ENCODE results near the gene KRT25. TPM values are rescaled to one million over a fixed set of nuclear protein-coding genes. Genes with fewer than 3 reads are reported as not detected.
A peak's percentile ranks its signal among the peaks of the same experiment; 100 is the strongest.
"Not testable (repeated sequence)": the region's sequence is repeated elsewhere in the genome, so short reads cannot be mapped to it uniquely, and the experiment has no call there.

The KRT25 gene
- total RNA-seq, 1 experiment from 2014 or later: 0.28 TPM

DNA sequence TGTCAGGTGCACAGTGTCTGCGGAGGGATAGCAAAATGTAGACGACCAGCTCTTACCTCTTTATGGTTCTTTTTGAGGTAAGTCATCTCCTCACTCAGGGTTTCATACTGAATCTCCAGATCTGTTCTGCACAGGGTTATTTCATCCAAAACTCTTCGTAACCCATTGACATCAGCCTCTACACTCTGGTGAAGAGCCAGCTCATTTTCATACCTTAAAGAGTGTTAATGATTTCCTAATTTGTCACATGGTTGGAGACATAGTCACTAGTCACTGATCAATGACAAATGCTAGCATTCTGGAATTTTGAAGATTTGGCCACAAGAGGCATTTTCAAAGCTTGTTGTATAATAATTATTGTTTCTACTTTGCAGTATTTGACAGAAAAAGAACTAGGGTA lies 1.3 kb downstream of the KRT25 start:
- POLR2A ChIA-PET (ENCODE audit: low non-redundant PET): no interaction called here

DNA sequence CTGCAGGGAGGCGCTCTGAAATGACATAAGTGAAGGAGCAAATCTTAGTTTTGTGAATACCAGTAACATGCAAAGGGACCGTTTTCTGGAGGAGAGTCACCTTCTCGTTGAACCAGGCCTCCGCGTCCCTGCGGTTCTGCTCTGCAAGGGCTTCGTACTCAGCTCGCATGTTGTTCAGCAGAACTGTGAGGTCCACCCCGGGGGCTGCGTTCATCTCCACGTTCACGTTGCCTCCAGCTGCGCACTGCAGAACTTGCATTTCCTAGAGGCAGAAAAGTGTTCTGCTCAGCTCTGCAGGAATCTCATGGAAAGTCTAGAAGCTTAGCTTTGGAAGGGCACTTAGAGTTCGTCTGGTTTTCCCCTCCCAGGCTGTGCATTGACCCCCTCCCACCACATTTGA lies 4.1 kb downstream of the KRT25 start:
- no peak for DNase-seq (ENCODE audit: low spot score)
- peaks cover 13% of the 10 kb centered on the region for H3K4me1 ChIP-seq (ENCODE audit: insufficient read depth, low read length, poor library complexity, severe bottlenecking)
- no peak overlapping the region for H3K4me3 ChIP-seq (ENCODE audit: low read depth, low read length, poor library complexity, severe bottlenecking)
- H3K9me3 ChIP-seq (ENCODE audit: low read depth, low read length, poor library complexity, severe bottlenecking): no peaks in the 10 kb centered on the region
- peak overlapping the region; percentile 16 for H3K27ac ChIP-seq (ENCODE audit: low read depth, low read length, poor library complexity, severe bottlenecking)
- no peaks in the 10 kb centered on the region for H3K36me3 ChIP-seq (ENCODE audit: insufficient read depth, low read length, poor library complexity, severe bottlenecking)
- CTCF ChIA-PET: no interaction called here
- POLR2A ChIA-PET (ENCODE audit: low non-redundant PET): no interaction called here
- no peaks in the 10 kb centered on the region for H3K27me3 ChIP-seq (replicated peaks; ENCODE audit: insufficient read depth, low read depth, low read length, poor library complexity)
- intact Hi-C loops (cut with micrococcal nuclease; ENCODE audit: unreplicated experiment): no loop called here
- no peak for TF ChIP-seq EZH2 (IDR thresholded peaks at IDR 0.05; ENCODE audit: borderline replicate concordance, low read depth, low read length, poor library complexity, severe bottlenecking)
- TF ChIP-seq, protein P1, sequence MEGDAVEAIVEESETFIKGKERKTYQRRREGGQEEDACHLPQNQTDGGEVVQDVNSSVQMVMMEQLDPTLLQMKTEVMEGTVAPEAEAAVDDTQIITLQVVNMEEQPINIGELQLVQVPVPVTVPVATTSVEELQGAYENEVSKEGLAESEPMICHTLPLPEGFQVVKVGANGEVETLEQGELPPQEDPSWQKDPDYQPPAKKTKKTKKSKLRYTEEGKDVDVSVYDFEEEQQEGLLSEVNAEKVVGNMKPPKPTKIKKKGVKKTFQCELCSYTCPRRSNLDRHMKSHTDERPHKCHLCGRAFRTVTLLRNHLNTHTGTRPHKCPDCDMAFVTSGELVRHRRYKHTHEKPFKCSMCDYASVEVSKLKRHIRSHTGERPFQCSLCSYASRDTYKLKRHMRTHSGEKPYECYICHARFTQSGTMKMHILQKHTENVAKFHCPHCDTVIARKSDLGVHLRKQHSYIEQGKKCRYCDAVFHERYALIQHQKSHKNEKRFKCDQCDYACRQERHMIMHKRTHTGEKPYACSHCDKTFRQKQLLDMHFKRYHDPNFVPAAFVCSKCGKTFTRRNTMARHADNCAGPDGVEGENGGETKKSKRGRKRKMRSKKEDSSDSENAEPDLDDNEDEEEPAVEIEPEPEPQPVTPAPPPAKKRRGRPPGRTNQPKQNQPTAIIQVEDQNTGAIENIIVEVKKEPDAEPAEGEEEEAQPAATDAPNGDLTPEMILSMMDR (conservative IDR thresholded peaks at IDR 0.05; ENCODE audit: low read depth, low read length): no peak
- BruUV-seq (replicated peaks): no TSS peak

More for the DNA sequence above, 1.3 kb downstream of the KRT25 start:
- CTCF ChIA-PET: no interaction called here
- intact Hi-C loops (cut with micrococcal nuclease; ENCODE audit: unreplicated experiment): no loop called here
- Histone ChIP-seq H3K4me3 (ENCODE audit: low read depth, low read length, poor library complexity, severe bottlenecking) (no peak overlapping the region), H3K9me3 (ENCODE audit: low read depth, low read length, poor library complexity, severe bottlenecking) (no peaks in the 10 kb centered on the region), H3K4me1 (ENCODE audit: insufficient read depth, low read length, poor library complexity, severe bottlenecking) (peaks cover 13% of the 10 kb centered on the region), H3K27ac (ENCODE audit: low read depth, low read length, poor library complexity, severe bottlenecking) (no peak overlapping the region), H3K36me3 (ENCODE audit: insufficient read depth, low read length, poor library complexity, severe bottlenecking) (no peaks in the 10 kb centered on the region), H3K27me3 (replicated peaks; ENCODE audit: insufficient read depth, low read depth, low read length, poor library complexity) (no peaks in the 10 kb centered on the region)
- DNase-seq (ENCODE audit: low spot score): no peak
- no peak for TF ChIP-seq EZH2 (IDR thresholded peaks at IDR 0.05; ENCODE audit: borderline replicate concordance, low read depth, low read length, poor library complexity, severe bottlenecking)
- TF ChIP-seq, protein P1 (conservative IDR thresholded peaks at IDR 0.05; ENCODE audit: low read depth, low read length): no peak
- BruUV-seq (replicated peaks): no TSS peak

DNA sequence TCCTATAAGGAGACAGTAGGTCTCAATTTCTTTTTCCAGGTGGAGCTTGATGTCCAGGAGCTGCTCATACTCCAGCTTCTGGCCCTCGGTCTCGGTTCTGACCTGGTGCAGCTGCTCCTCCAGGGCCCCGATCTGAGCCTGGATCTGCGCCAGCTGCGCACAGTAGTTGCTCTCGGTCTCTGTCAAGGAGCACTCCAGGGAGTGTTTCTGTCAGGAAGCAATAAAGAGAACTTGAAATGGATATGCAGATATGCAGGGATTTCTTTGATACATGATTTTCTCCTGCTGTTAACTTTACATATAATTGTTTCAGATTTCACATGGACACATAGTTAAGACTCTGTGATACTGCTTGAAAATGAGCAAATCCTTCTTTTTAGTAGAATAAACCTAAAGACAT lies 4.7 kb downstream of the KRT25 start:
- ChIA-PET CTCF (interaction anchor here (0.6 kb wide), 1 partner anchor 713 kb away, joined by 3 read pairs; no protein-coding TSS in a partner anchor), POLR2A (ENCODE audit: low non-redundant PET) (no interaction called here)
- H3K4me1 ChIP-seq (ENCODE audit: insufficient read depth, low read length, poor library complexity, severe bottlenecking): peaks cover 13% of the 10 kb centered on the region
- peak; percentile 63 for DNase-seq (ENCODE audit: low spot score)
- H3K9me3 ChIP-seq (ENCODE audit: low read depth, low read length, poor library complexity, severe bottlenecking): no peaks in the 10 kb centered on the region
- intact Hi-C loops (cut with micrococcal nuclease; ENCODE audit: unreplicated experiment): no loop called here
- H3K27ac ChIP-seq (ENCODE audit: low read depth, low read length, poor library complexity, severe bottlenecking): peak overlapping the region; percentile 16
- H3K36me3 ChIP-seq (ENCODE audit: insufficient read depth, low read length, poor library complexity, severe bottlenecking): no peaks in the 10 kb centered on the region
- TF ChIP-seq, protein P1 (conservative IDR thresholded peaks at IDR 0.05; ENCODE audit: low read depth, low read length): no peak
- no peak for TF ChIP-seq EZH2 (IDR thresholded peaks at IDR 0.05; ENCODE audit: borderline replicate concordance, low read depth, low read length, poor library complexity, severe bottlenecking)
- BruUV-seq (replicated peaks): no TSS peak
- H3K27me3 ChIP-seq (replicated peaks; ENCODE audit: insufficient read depth, low read depth, low read length, poor library complexity): no peaks in the 10 kb centered on the region
- H3K4me3 ChIP-seq (ENCODE audit: low read depth, low read length, poor library complexity, severe bottlenecking): no peak overlapping the region

DNA sequence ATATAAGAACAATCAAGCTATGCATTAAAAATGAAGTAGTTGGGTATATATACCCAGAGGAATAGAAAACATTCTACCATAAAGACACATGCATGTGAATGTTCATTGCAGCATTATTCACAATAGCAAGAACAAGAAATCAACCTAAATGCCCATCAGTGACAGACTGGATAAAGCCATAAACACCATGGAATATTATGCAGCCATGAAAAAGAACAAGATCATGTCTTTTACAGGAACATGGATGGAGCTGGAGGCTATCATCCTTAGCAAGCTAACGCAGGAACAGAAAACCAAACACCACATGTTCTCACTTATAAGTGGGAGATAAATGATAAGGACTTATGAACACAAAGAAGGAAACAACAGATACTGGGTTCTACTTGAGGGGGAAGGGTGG lies 6.5 kb downstream of the KRT25 start:
- POLR2A ChIA-PET (ENCODE audit: low non-redundant PET); intact Hi-C loops (cut with micrococcal nuclease; ENCODE audit: unreplicated experiment); H3K27me3 ChIP-seq (replicated peaks; ENCODE audit: insufficient read depth, low read depth, low read length, poor library complexity); H3K36me3 ChIP-seq (ENCODE audit: insufficient read depth, low read length, poor library complexity, severe bottlenecking); DNase-seq (ENCODE audit: low spot score); CTCF ChIA-PET; H3K4me3 ChIP-seq (ENCODE audit: low read depth, low read length, poor library complexity, severe bottlenecking); BruUV-seq (replicated peaks); H3K27ac ChIP-seq (ENCODE audit: low read depth, low read length, poor library complexity, severe bottlenecking); H3K9me3 ChIP-seq (ENCODE audit: low read depth, low read length, poor library complexity, severe bottlenecking): not testable (repeated sequence)
- H3K4me1 ChIP-seq (ENCODE audit: insufficient read depth, low read length, poor library complexity, severe bottlenecking): peaks cover 13% of the 10 kb centered on the region
